ENCODE data around the gene TMEM19. TPM values are rescaled to one million over a fixed set of nuclear protein-coding genes. Genes with fewer than 3 reads are reported as not detected.

Gene TMEM19
- total and polyA plus RNA-seq, 2 of the 8 experiments (the other 6 are each of a cell fraction or from before 2014, with no cell fraction given): 12.6 to 19.1 TPM

- no peak overlapping the region for H3K4me2 ChIP-seq (ENCODE audit: insufficient read depth in 1 of 2, low read depth in 2 of 2, low read length in 2 of 2)
- POLR2A ChIA-PET (ENCODE audit: partially characterized antibody): no interaction called here
- DNase-seq (ENCODE audit: low read depth in 1 of 2, low spot score in 2 of 2) (no peak), FAIRE-seq (no peak)
- no peak overlapping the region for H2BK20ac ChIP-seq (ENCODE audit: low read length)
- CTCF ChIA-PET (ENCODE audit: partially characterized antibody): interaction anchor here (0.6 kb wide), 1 partner anchor 20 kb away, joined by 3 read pairs; no protein-coding TSS in a partner anchor
- 91% methylated on average over 3 of the region's 3 CpGs; no CpG with 5 or more reads in 1 of the 2 experiments for WGBS, 2 experiments (ENCODE audit: extremely low coverage in 1 of 2, insufficient coverage in 1 of 2, insufficient read length in 1 of 2, insufficient replicate concordance in 2 of 2, low coverage in 1 of 2, low lambda C conversion rate in 2 of 2, missing lambda C conversion rate in 1 of 2)
- H2BK5ac ChIP-seq (ENCODE audit: low read depth, low read length): no peak overlapping the region
- no peak overlapping the region for H3K4ac ChIP-seq (replicated peaks; ENCODE audit: insufficient read length, low read depth, low read length)
- no peak overlapping the region for H2BK15ac ChIP-seq (ENCODE audit: low read length)
- H3K4me3 ChIP-seq (ENCODE audit: extremely low read depth in 1 of 4, insufficient read depth in 2 of 4, low read depth in 3 of 4, low read length in 4 of 4): no peak overlapping the region
- no peaks in the 10 kb centered on the region; the same call in 1 of the 2 replicates for H3K23me2 ChIP-seq (ENCODE audit: low read depth, low read length)
- H3K27me3 ChIP-seq (replicated peaks in 1 of 4; ENCODE audit: control insufficient read depth in 3 of 4, extremely low read depth in 1 of 4, insufficient read depth in 3 of 4, low read length in 3 of 4): no peaks in the 10 kb centered on the region
- no peaks in the 10 kb centered on the region for H3K79me1 ChIP-seq (ENCODE audit: low read depth, low read length)
- no peak overlapping the region for H3K18ac ChIP-seq (ENCODE audit: extremely low read depth, low read length)
- no peak overlapping the region for H2AK5ac ChIP-seq (ENCODE audit: low read depth, low read length)
- no peaks in the 10 kb centered on the region; a peak in 1 of 4 replicates for H3K9me3 ChIP-seq (ENCODE audit: insufficient read depth in 2 of 2, low read depth in 1 of 2, low read length in 1 of 2)
- H3K23ac ChIP-seq (ENCODE audit: insufficient read length): no peak overlapping the region
- no peak overlapping the region; the same call in 1 of the 2 replicates for H4K8ac ChIP-seq (ENCODE audit: extremely low read depth, insufficient read depth, low read length)
- H4K5ac ChIP-seq (ENCODE audit: insufficient read length, low read depth, low read length): no peak overlapping the region
- no peaks in the 10 kb centered on the region; a peak in 1 of 7 replicates for H3K4me1 ChIP-seq (replicated peaks in 1 of 4; ENCODE audit: control insufficient read depth in 3 of 4, insufficient read depth in 4 of 4, low read length in 3 of 4)
- H2AFZ ChIP-seq (ENCODE audit: low read length): no peak overlapping the region
- H3K14ac ChIP-seq (ENCODE audit: insufficient read length): no peak overlapping the region
- H4K20me1 ChIP-seq (replicated peaks in 1 of 2; ENCODE audit: control insufficient read depth in 1 of 2, insufficient read depth in 2 of 2, low read length in 2 of 2): peaks cover 0 to 2% of the 10 kb centered on the region in 2 experiments
- peaks cover 0 to 76% of the 10 kb centered on the region in 2 experiments; a peak in 2 of 4 replicates for H3K79me2 ChIP-seq (ENCODE audit: control insufficient read depth in 1 of 2, insufficient read depth in 2 of 2, low read length in 2 of 2)
- H4K91ac ChIP-seq (replicated peaks; ENCODE audit: insufficient read length, low read length): no peak overlapping the region
- H3K56ac ChIP-seq (replicated peaks; ENCODE audit: insufficient read length, low read depth, low read length): no peak overlapping the region
- H2BK120ac ChIP-seq (replicated peaks; ENCODE audit: low read depth, low read length): no peak overlapping the region
- H3K36me3 ChIP-seq (ENCODE audit: control insufficient read depth in 2 of 4, insufficient read depth in 4 of 4, low read length in 3 of 4): peaks cover 8 to 63% (median 28%) of the 10 kb centered on the region in 4 experiments; a peak in 7 of 8 replicates
- no peak overlapping the region for H3K27ac ChIP-seq (ENCODE audit: low read depth, low read length)
- no peak overlapping the region for H3K9ac ChIP-seq (replicated peaks in 1 of 4; ENCODE audit: extremely low read depth in 1 of 4, low read depth in 3 of 4, low read length in 3 of 4)
- no peak overlapping the region for H2BK12ac ChIP-seq (ENCODE audit: low read depth, low read length)
- no peak for TF ChIP-seq SIRT6 (IDR thresholded peaks at IDR 0.05; ENCODE audit: low read length)
- TF ChIP-seq BRCA1 (IDR thresholded peaks at IDR 0.05; ENCODE audit: low read depth, low read length): no peak
- no peak for TF ChIP-seq BACH1 (IDR thresholded peaks at IDR 0.05; ENCODE audit: low read length)
- TF ChIP-seq POLR2AphosphoS5 (IDR thresholded peaks at IDR 0.05; ENCODE audit: low read depth, low read length): no peak
- no peak for TF ChIP-seq TCF12 (IDR thresholded peaks at IDR 0.05; ENCODE audit: low read depth, low read length)
Observed at GRCh38 chr12:71656740-71657139, 29.1 kb upstream of the TMEM19 start.

Data from H1 (cell line).